MM.1S (cell line): ENCODE results near the gene BIRC6.
"Not testable (repeated sequence)": the region's sequence is repeated elsewhere in the genome, so short reads cannot be mapped to it uniquely, and the experiment has no call there.

Experiments used
- EZH2 ChIP-seq: fragments of 300-600 bp; sonication (generic); optimal IDR thresholded peaks from 2 replicates; pipeline ENCODE3; 2017; ENCODE audit warnings: low read depth, mild to moderate bottlenecking, antibody characterized with exemption, low read length, mixed read lengths
- TF ChIP-seq, protein P1 (sequence below): fragments of 300-600 bp; sonication (generic); IDR thresholded peaks from 2 replicates; pipeline ENCODE4 v1.5.1; 2016; ENCODE audit warnings: antibody characterized with exemption, low read length, mixed read lengths

DNA sequence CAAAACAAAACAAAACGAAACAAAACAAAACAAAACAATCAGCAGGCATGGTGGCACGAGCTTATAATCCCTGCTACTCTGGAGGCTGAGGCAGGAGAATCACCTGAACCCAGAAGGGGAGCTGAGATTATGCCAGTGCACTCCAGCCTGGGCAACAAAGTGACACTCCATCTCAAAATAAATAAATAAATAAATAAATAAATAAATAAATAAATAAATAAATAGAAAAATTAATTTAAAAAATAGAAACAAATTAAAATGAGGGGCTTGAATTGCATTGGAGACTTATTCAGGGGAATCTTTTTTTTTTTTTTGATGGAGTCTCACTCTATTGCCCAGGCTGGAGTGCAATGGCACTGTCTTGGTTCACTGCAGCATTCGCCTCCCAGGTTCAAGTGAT lies 6.0 kb upstream of the BIRC6 start:
- TF ChIP-seq, protein P1, sequence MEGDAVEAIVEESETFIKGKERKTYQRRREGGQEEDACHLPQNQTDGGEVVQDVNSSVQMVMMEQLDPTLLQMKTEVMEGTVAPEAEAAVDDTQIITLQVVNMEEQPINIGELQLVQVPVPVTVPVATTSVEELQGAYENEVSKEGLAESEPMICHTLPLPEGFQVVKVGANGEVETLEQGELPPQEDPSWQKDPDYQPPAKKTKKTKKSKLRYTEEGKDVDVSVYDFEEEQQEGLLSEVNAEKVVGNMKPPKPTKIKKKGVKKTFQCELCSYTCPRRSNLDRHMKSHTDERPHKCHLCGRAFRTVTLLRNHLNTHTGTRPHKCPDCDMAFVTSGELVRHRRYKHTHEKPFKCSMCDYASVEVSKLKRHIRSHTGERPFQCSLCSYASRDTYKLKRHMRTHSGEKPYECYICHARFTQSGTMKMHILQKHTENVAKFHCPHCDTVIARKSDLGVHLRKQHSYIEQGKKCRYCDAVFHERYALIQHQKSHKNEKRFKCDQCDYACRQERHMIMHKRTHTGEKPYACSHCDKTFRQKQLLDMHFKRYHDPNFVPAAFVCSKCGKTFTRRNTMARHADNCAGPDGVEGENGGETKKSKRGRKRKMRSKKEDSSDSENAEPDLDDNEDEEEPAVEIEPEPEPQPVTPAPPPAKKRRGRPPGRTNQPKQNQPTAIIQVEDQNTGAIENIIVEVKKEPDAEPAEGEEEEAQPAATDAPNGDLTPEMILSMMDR: not testable (repeated sequence)
- not testable (repeated sequence) for TF ChIP-seq EZH2
